Hepatocyte (in vitro differentiated cells): ENCODE results near the gene SHC1. TPM values are rescaled to one million over a fixed set of nuclear protein-coding genes. Genes with fewer than 3 reads are reported as not detected.
A peak's percentile ranks its signal among the peaks of the same experiment; 100 is the strongest.

Source experiments
- DNase-seq: peaks from one replicate; pipeline ENCODE4 v3.0.0-alpha.2; 2016; ENCODE audit warnings: low spot score
- H2AFZ ChIP-seq: fragments of 200-600 bp; sonication (generic); 2 replicates; pipeline ENCODE4 v1.6.0; 2016; ENCODE audit warnings: antibody characterized with exemption, mild to moderate bottlenecking
- H3K27ac ChIP-seq: fragments of 200-600 bp; sonication (generic); 2 replicates; pipeline ENCODE4 v1.5.1; 2016; ENCODE audit warnings: mild to moderate bottlenecking
- H3K27me3 ChIP-seq: fragments of 200-600 bp; sonication (generic); 2 replicates; pipeline ENCODE4 v1.6.1; 2016
- H3K36me3 ChIP-seq: fragments of 200-600 bp; sonication (generic); replicated peaks from 2 replicates; pipeline ENCODE4 v1.5.1; 2016; ENCODE audit warnings: low read depth; ENCODE audit not compliant: insufficient read depth
- H3K4me1 ChIP-seq: fragments of 200-600 bp; sonication (generic); 2 replicates; pipeline ENCODE4 v1.5.1; 2016; ENCODE audit warnings: mild to moderate bottlenecking, moderate library complexity; ENCODE audit not compliant: insufficient read depth
- H3K4me2 ChIP-seq: fragments of 200-600 bp; sonication (generic); 2 replicates; pipeline ENCODE4 v1.6.0; 2016
- H3K4me3 ChIP-seq: fragments of 200-600 bp; sonication (generic); 2 replicates; pipeline ENCODE4 v1.5.1; 2016; ENCODE audit warnings: mild to moderate bottlenecking
- H3K79me2 ChIP-seq: fragments of 200-600 bp; sonication (generic); 2 replicates; pipeline ENCODE4 v1.6.0; 2017; ENCODE audit warnings: mild to moderate bottlenecking
- H3K9me2 ChIP-seq: fragments of 200-600 bp; sonication (generic); replicated peaks from 2 replicates; pipeline ENCODE4 v1.6.0; 2017; ENCODE audit warnings: mild to moderate bottlenecking; ENCODE audit not compliant: insufficient read depth
- H3K9me3 ChIP-seq: fragments of 200-600 bp; sonication (generic); 2 replicates; pipeline ENCODE4 v1.5.1; 2016; ENCODE audit warnings: low read depth, mild to moderate bottlenecking
- H4K20me1 ChIP-seq: fragments of 200-600 bp; sonication (generic); 2 replicates; pipeline ENCODE4 v1.6.0; 2016; ENCODE audit warnings: mild to moderate bottlenecking; ENCODE audit not compliant: insufficient read depth, poor library complexity, severe bottlenecking
- CTCF ChIP-seq: fragments of 200-600 bp; sonication (generic); IDR thresholded peaks from 2 replicates; pipeline ENCODE4 v1.5.1; 2016; ENCODE audit warnings: antibody characterized with exemption, mild to moderate bottlenecking; ENCODE audit not compliant: poor library complexity
- EZH2 ChIP-seq: fragments of 200-600 bp; sonication (generic); IDR thresholded peaks from 2 replicates; pipeline ENCODE4 v1.6.1; 2016; ENCODE audit warnings: antibody characterized with exemption, mild to moderate bottlenecking, borderline replicate concordance
- EZH2phosphoT487 ChIP-seq: fragments of 200-600 bp; sonication (generic); IDR thresholded peaks from one replicate; pipeline ENCODE4 v1.6.1; 2018; ENCODE audit warnings: antibody characterized with exemption, mild to moderate bottlenecking, low read depth, moderate library complexity; ENCODE audit not compliant: unreplicated experiment, severe bottlenecking
- WGBS: methylation state at CpG from one replicate; pipeline ENCODE4 v1.1.6; 2016; ENCODE audit warnings: low lambda C conversion rate; ENCODE audit errors: missing lambda C conversion rate; 5-methylcytosine and 5-hydroxymethylcytosine counted together
- polyA plus RNA-seq: library from polyadenylated mRNA; unstranded; fragments of >200 nt; fragmentation: Nextera tagmentation; extraction: Ambion mirVana; gene quantifications from 2 replicates; pipeline ENCODE4 v1.2.1, GENCODE V29; 2016
- total RNA-seq: library from RNA; depleted of rRNA; stranded (reverse); fragments of >200 nt; gene quantifications from 2 replicates; pipeline ENCODE4 v1.2.3, GENCODE V29; 2014

The SHC1 gene
- total and polyA plus RNA-seq, 2 experiments from 2014 or later, result 95.6 to 107 TPM

GRCh38 chr1:154945160-154945961 lies 25.2 kb downstream of the SHC1 start:
- H3K36me3 ChIP-seq, result no peaks in the 10 kb centered on the region
- no peaks in the 10 kb centered on the region for H3K79me2 ChIP-seq
- WGBS, result 88% methylated on average over 15 of the region's 15 CpGs
- H3K4me3 ChIP-seq, result no peak overlapping the region
- H3K4me1 ChIP-seq, result peaks cover 20% of the 10 kb centered on the region
- H3K27ac ChIP-seq, result peak overlapping the region; percentile 93
- H3K4me2 ChIP-seq, result peak overlapping the region; percentile 44
- no peak overlapping the region for H2AFZ ChIP-seq
- TF ChIP-seq EZH2phosphoT487, result no peak
- no peak for TF ChIP-seq EZH2
- TF ChIP-seq CTCF, result no peak
- H3K9me2 ChIP-seq, result no peaks in the 10 kb centered on the region
- no peaks in the 10 kb centered on the region for H3K27me3 ChIP-seq
- H3K9me3 ChIP-seq, result no peaks in the 10 kb centered on the region
- no peak for DNase-seq
- no peaks in the 10 kb centered on the region for H4K20me1 ChIP-seq

- Histone ChIP-seq H4K20me1 (no peaks in the 10 kb centered on the region), H3K4me2 (peak overlapping the region; percentile 44), H3K79me2 (no peaks in the 10 kb centered on the region), H3K4me1 (peaks cover 20% of the 10 kb centered on the region), H3K36me3 (no peaks in the 10 kb centered on the region), H2AFZ (no peak overlapping the region), H3K27ac (peak overlapping the region; percentile 93), H3K9me2 (no peaks in the 10 kb centered on the region), H3K4me3 (no peak overlapping the region), H3K27me3 (no peaks in the 10 kb centered on the region), H3K9me3 (no peaks in the 10 kb centered on the region)
- 50% methylated on average over 9 of the region's 9 CpGs for WGBS
- peak; percentile 78 for DNase-seq
- TF ChIP-seq EZH2 (no peak), EZH2phosphoT487 (no peak), CTCF (no peak)
Observed at GRCh38 chr1:154944401-154945159, 26.0 kb downstream of the SHC1 start.

GRCh38 chr1:154943649-154944400 lies 26.7 kb downstream of the SHC1 start:
- H3K27me3 ChIP-seq, result no peaks in the 10 kb centered on the region
- no peaks in the 10 kb centered on the region for H4K20me1 ChIP-seq
- TF ChIP-seq EZH2 (no peak), CTCF (peak; percentile 74), EZH2phosphoT487 (no peak)
- no peaks in the 10 kb centered on the region for H3K79me2 ChIP-seq
- DNase-seq, result peak; percentile 65
- H3K9me2 ChIP-seq, result no peaks in the 10 kb centered on the region
- 51% methylated on average over 6 of the region's 6 CpGs for WGBS
- H3K27ac ChIP-seq, result peak overlapping the region; percentile 93
- H3K4me1 ChIP-seq, result peaks cover 20% of the 10 kb centered on the region
- no peak overlapping the region for H2AFZ ChIP-seq
- no peak overlapping the region for H3K4me3 ChIP-seq
- H3K36me3 ChIP-seq, result no peaks in the 10 kb centered on the region
- peak overlapping the region; percentile 36 for H3K4me2 ChIP-seq
- H3K9me3 ChIP-seq, result no peaks in the 10 kb centered on the region
